Fibroblast of peridontal ligament (primary cell): ENCODE data around the gene SLAIN2.
"Not testable (repeated sequence)": the region's sequence is repeated elsewhere in the genome, so short reads cannot be mapped to it uniquely, and the experiment has no call there.

Experiments used
- DNase-seq: peaks from one replicate; pipeline ENCODE4 v3.0.0-alpha.2; 2010; ENCODE audit errors: extremely low read depth

SLAIN2 gene

DNA sequence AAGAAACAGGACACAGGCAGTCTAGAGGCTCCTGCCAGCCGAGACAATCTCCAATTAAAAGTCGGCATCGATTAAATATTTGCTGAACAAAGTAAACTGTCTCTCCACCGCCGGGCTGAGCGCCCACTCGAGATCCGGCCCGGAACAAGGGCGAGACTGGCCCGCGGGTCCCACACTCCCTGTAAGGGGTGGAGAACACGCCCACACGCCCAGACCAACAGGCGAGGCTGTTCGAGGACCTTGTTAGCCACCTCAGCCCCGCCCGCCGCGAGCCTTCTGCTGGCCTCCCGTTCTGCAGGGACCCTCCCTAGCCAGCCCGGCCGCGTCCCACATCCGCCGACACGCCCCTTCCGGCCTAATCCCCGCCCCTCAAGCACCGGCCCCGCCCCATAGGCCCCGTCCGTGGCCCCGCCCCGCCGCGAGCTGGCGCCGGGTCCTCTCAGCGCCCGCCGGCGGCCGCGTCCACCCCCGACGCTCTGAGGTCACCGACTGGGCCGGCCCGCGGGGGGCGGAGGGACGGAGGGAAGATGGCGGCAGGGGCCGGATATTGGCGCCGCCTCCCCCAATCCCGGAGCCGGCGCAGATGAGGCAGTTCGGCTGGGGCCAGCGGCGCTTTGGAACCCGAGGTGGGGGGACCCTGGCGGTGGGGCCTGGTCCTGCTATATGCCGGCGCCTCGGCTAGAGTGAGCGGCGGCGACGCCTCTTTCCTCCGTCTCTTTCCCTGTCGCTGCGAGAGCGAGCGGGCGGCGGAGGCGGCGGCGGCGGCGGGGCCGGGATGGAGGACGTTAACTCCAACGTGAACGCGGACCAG is at the start of gene SLAIN2:
SLAIN2 (plus strand) TSS at position 565 of the 811 bp plus-strand sequence; CDS start at position 776, 211 bp downstream.
- DNase-seq, result peak; percentile 95

GRCh38 chr4:48292218-48292790 is 49.0 kb upstream of the SLAIN2 start:
- DNase-seq, result not testable (repeated sequence)

DNA sequence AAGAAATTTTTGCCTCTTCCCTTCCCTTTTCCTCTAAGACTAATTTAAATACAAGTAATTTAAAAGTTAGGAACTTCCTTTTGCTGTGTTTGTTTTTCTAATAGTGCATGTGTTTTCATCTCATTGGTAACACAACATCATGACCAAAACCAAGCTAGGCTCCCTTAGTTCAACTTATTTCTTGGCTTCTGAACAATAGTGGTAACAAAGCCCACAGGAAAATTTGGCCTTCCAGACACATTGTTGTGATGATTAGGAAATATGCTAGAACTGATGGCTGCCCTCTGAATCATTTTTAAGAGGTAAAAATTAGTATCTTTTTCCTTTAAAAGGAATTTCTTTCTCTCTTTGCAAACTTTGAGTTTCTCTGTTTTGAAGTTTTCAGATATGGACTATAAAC is 46.2 kb upstream of the SLAIN2 start:
- peak; percentile 65 for DNase-seq

DNA sequence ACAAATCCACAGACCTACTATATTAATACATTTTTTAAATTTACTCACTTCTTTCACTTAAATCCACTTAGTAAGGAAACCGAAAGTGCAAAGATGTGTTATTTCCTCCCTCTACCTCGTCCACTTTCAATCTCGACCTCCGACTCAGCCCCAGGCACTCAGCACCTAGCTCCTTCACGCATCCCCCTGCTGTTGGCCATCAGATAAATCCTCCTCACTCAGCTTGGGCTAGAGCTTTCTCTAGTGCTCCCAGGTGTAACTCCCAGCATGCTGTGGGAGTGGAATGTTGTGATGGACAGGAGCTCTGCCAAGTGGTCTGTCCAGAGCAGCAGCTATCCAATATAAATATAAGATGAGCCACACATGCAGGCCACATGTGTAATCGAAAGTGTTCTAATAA is 45.0 kb upstream of the SLAIN2 start:
- DNase-seq, result no peak

DNA sequence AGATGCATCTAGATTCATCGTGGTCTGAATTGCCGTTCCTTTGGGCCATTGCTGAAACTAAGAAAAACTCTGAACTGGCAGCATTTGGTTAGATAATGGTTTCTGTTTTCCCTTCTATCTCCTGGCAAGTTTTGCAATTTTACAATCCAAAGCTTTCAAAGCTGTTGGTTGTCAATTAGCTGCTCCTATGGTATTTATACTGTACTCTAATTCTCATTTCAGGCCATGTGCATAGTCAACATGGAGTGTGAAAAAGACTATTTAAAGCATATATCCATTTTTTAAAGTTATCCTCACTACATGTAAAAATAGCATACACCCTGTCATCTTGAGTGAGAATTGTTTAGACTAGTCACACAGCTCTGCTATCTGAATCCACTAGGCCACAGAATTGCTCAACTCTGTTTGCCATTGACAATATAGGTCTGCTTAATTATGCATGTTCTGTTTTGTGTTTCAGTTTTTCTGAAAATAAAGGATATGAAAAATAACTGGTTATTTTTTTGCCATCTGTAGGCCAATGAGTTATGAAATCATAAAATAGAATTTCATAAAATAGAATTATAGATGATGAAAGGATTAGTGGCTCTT is 44.0 kb upstream of the SLAIN2 start:
- DNase-seq, result peak; percentile 18

DNA sequence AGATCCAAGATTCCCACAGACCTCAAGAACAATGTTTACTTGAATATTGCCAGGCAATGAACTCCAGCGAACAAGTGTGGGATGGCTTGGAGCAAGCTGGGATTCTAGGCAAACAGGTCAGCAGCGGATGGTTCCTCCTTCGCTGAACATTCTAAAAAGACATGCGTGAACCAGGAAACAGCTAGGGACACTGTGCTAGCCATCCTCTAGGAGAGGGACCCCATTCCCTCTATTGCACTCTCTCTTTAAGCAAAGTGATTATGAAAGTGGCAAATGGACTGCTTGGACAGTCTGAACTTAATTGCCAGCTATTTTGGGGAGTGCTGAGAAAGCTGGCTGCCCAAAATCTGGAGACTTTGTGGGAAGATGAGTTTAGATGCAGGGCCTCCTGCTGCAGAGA is 41.8 kb upstream of the SLAIN2 start:
- DNase-seq, result peak; percentile 45

- DNase-seq, result peak; percentile 76
These were observed 41.3 kb upstream of the SLAIN2 start for GRCh38 chr4:48300004-48300403.

DNA sequence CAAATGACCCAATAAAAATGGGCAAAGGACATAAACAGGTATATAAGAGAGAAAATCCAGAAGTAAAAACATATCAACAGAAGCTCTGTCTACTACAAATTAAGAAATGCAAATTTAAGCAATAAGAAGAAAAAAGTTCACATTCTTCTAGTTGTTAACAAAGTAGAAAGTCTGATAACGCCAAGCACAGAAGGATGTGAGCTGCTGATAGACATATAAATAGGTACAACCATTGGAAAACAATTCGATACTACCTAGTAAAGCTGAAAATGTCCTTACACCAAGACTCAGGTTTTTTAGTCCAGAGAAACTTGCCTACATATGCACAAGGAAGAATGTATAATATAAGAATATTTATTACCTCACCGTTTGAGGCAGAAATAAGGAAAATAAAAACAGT is 35.8 kb upstream of the SLAIN2 start:
- DNase-seq, result no peak

- DNase-seq, result no peak
These were observed 33.8 kb upstream of the SLAIN2 start for GRCh38 chr4:48307528-48307927.

- no peak for DNase-seq
These were observed 32.4 kb upstream of the SLAIN2 start for GRCh38 chr4:48308901-48309300.

- DNase-seq, result no peak
These were observed 29.4 kb upstream of the SLAIN2 start for GRCh38 chr4:48311896-48312295.

GRCh38 chr4:48314746-48315145 is 26.6 kb upstream of the SLAIN2 start:
- not testable (repeated sequence) for DNase-seq

GRCh38 chr4:48315728-48316630 is 25.4 kb upstream of the SLAIN2 start:
- peak; percentile 83 for DNase-seq

GRCh38 chr4:48321312-48321711 is 20.0 kb upstream of the SLAIN2 start:
- DNase-seq, result no peak

DNA sequence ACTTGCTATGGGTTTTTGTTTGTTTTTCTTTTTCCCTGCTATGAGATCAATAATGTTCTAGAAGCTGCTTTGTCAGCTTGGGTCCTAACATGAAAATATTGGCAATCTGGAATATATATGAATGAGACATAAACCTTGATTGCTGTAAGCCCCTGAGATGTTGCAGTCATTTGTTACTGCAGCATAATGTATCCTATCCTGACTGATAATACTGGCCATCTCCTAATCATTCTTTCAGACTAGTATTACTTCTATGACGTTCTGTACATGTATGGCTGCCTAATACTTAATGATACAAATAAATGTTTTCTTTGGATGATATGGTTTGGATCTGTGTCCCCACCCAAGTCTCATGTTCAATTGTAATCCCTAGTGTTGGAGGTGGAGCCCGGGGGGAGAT is 19.3 kb upstream of the SLAIN2 start:
- no peak for DNase-seq

DNA sequence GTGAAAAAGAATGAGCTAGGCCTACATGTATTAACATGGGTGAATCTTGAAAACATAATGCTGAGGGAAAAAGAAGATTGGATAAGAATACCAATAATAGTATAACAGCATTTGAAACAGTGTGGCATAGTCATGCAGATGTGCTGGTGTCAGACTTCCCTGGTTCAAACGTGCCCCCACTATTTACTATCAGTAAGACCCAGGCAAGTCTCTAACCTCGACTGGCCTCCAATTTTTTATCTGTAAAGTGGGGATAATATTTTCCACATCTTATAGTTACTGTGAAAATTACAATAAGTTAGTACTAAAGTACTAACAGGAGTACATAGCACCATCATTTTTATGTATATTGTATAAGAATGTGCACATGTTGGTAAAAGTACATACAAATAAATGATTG is 17.0 kb upstream of the SLAIN2 start:
- DNase-seq, result no peak

DNA sequence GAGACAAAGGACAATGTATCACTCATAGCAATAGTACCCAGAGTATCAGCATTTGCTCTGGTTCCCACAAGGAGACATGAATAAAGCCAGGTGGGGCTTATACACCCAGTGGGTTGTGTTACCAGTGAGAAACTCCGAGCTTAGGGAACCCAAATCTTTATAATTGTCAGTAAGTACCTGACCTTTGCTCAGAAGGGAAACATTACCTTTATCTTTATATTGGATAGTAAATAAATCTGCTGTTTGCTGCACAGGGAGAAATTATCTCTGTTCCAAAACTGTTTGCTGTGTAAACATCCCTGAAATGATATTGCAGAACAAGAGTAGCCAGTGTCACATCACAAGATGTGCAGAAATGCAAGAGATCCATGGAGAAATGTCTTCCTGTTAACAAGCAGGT is 12.1 kb upstream of the SLAIN2 start:
- no peak for DNase-seq

DNA sequence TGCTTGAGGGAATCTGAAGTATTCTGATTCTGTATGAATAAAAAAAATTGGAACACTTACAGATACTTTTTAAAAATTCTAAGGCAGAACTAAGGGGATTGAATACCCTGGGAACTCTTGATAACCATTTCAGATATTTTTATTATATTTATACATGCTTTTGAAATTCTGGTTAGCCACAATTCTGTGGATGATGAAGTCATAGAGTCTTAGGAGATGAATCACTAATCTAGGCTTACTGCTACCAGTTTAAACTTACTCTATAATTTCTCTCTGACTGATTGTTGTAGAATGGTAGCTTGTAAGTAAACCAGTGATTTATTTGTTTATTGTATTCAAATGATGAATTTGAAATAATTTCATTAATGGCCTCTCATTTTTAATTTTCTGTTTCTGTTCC is 11.4 kb upstream of the SLAIN2 start:
- peak; percentile 96 for DNase-seq

GRCh38 chr4:48331577-48332330 is 9.6 kb upstream of the SLAIN2 start:
- peak; percentile 49 for DNase-seq

- no peak for DNase-seq
These were observed 8.7 kb upstream of the SLAIN2 start for GRCh38 chr4:48332661-48333060.

DNA sequence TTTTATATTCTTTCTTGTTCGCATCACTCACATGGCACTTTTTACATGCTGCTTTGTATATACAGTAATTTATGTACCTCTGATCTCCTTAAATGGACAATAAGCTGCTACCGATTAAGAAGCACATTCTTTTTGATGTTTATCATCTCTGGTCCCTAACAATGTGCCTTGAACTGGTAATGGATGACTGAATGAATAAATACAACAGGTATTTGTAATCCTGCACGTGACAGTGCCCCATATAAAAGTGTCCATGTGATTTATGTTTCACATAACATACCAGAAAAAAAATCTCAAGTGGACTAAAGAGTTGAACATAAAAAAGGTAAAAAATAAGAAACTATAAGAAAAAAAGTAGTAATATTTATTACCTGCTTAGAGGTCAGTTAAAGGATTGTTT is 7.7 kb upstream of the SLAIN2 start:
- DNase-seq, result no peak
